GM10847 (cell line): ENCODE results near the gene ARID1A.

ENCODE experiments used
- POLR2A ChIP-seq: IDR thresholded peaks from 2 replicates; pipeline ENCODE4 v1.6.1; 2011; ENCODE audit not compliant: insufficient read length; ENCODE audit errors: extremely low read depth

Gene ARID1A

DNA sequence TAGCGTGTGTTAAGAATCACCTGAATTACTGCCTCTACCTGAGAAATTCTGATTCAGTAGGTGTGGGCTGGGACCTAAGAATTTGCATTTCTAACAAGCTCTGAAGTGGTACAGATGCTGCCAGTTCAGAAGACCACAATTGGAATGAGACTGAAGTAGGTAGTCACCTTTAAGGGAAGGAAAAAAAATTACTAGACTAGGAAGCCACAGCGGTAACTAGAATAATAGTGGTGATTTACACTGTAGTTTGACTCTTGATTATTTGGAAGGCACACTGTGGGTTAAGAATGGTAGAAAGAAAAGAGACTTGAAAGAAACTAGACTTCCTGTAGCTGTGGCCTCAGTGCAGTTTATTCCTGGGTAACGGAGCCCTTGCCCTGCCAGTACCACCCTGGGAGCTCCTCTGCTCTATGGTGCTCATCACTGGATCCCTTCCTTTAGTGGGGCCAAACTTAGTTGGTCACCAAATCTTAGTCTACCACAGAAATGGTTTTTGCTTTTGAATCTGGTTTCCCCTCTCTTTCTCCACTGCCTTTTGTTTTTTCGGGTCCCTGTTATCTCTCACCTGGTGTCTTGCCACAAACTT lies 43.6 kb downstream of the ARID1A start:
- no peak for TF ChIP-seq POLR2A

DNA sequence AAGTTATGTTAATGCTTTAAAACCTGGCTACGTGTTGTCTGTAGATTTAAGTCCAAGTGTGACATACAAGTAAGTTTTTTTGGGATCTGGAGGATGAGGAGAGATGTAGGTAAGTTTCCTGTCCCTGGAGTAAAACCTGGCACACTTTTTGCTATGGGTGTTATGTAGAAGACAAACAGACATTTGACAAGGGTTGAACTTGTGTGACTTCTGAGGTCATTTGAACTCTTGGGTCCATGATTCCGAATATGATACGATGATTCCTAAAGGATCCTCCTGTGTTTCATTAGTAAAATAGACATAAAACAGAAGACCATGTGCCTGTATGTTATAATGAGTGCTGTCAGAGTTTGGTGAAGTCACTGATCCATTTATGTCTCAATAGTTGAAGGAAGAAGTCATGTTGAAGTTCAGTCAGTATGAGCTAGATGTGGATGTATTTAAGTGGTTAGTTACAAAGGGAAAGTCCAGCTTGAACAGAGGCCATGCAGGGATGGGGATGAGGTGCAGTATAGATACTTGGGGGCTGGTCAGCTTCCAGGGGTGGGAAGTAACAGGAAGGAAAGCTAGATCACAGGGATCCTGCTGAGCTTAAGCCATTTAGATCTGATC lies 44.3 kb downstream of the ARID1A start:
- no peak for TF ChIP-seq POLR2A

DNA sequence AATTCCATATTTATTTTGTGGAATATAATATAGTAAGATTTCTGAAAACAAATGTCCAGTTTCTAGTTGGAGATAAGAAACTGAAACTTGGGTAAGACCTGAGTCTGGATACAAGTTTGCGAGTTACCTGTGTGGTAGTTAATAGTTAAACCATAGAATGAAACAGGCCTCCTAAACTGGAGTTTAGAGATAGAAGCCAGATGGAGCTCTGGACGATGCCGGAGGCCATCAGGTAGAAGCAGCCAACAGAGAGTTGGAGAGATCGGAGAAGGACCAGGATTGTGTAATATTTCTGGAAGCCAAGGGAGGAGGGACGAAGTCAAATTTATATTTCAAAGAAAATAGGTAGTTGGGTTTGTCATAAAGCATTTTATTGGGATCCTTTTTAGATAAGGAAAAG lies 45.1 kb downstream of the ARID1A start:
- TF ChIP-seq POLR2A, result no peak

DNA sequence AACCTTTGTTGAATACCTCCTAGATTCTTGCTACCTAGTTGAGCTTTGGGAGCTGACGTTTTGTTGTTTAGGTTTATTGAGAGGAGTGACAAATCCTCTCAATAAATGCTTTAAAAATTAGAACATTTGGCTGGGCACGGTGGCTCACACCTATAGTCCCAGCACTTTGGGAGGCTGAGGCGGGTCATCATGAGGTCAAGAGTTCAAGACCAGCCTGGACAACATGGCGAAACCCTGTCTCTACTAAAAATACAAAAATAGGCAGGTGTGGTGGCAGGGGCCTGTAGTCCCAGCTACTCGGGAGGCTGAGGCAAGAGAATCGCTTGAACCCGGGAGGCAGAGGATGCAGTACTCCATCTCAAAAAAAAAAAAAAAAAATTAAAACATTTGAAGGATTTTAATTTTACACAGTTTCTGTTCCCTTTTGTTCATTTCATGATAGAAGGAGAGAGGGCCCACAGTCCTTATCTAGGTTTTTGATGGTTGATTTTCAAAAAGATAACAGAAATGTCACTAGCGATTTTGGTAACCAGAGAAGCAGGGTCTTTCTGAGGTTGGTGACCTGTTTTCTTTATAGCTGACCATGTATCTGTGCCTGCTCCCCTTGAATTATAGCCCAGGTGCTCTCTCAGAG lies 47.7 kb downstream of the ARID1A start:
- no peak for TF ChIP-seq POLR2A

DNA sequence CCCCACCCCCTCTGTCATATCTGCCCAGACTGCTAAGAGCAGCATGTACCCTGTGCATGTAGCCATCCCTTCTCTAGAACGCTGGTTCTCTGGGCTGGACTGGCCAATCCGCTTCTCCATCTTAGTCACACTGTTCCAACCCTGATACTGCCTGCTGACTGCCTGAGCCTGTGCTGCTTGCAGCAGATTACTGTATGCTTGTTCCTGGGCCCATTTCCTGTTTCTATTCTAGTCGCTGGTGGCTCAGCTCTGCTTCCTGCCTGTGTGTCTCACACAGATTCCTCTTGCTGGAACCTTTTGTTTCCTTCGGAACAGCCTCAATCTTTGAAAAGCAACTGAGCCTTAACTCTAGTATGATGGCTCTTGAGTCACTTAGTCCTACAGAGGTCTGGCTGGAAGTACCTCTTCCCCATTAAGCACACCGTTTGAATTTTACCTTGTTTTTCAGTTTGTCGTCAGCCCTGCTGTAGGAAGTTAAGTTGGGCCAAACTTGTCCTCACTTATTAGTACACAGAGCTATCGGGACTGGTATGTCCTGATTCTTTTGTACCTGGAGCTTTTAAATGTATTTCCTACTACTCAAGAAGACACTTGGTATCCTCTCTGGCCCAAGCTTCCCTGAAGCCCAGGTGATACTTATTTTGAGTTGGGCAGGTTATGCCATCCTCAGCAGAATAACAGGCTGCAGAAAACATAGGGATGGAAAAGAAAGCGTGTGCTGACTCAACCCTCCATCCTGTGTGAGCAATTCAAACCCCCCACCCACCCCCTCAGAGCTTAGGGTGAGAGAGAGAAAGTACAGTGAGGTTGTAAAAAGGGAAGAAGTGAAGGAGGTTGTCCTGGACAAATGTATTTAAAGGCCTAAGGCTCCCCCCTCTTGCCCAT lies 48.5 kb downstream of the ARID1A start:
- no peak for TF ChIP-seq POLR2A

DNA sequence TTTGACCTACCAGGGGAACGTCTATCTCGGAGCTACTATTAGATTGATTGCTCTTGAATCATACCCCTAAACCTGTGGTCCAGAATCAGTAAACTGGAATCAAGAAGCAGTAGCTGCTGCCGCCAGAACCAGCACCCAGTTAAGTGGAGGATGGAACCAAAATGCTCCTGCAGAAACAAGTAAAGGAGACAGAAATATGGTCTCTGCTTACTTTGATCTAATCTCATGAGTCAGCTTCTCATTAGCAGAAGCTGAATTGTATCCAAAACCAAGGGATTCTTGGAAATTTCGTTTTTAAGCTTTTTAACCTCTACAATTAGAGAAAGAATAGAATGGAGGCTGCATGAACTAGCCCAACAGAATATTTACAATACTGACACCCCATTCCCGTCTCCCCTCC lies 49.4 kb downstream of the ARID1A start:
- TF ChIP-seq POLR2A, result no peak

DNA sequence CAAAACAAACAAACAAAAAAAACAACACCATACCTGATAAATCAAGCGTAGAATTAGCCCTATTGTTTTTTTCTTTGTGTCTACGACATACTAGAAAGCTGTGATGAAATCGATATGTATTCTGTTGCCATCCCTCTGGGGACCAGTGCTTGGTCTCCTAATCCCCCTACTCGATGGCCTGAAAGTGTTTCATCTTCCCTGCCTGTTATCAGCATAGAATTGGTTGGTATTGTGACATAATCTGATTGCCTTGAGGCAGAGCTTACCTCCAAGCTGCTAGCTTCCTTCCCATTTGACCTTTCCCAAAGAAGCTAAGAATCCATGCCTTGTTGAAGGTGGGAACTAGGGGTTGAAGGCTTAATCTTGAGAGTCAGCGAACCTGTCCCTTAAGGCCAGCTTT lies 51.2 kb downstream of the ARID1A start:
- no peak for TF ChIP-seq POLR2A

DNA sequence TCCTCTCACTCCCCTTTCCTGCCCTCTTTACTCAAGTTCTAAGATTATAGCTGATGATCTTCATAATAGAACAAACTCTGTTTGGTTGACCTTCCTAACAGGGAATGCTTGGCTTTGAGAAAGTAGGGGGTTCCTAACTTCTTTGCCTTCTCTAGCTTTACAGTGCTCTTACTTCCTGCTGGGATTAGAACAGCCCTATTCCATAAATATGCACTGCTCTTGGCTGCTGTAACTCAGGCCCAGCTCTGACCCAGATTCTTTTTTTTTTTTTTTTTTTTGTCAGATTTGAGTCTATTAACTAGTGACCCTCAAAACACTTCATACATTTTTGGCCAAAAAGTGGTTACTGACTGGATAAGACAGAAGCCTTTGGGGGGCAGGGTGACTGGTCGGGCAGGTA lies 52.5 kb downstream of the ARID1A start:
- no peak for TF ChIP-seq POLR2A

DNA sequence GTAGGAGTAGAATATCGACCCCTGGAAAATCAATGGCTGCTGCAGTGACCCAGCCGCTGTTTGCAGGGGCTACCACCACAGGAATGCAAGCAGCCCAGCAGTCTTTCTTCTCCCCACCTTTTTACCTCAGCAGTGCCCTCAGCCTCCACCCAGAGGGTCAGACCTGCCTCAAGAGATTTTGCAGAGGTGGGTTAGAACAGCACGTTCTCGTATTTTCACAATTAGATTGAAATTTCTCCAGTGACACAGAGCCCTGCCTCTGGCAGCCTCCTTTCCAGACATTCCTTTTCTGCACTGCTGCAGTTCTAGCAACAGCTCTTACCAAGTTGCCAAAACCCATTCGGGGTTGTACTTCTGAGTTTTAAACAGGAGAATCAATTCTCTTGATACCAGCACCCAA lies 53.6 kb downstream of the ARID1A start:
- no peak for TF ChIP-seq POLR2A

DNA sequence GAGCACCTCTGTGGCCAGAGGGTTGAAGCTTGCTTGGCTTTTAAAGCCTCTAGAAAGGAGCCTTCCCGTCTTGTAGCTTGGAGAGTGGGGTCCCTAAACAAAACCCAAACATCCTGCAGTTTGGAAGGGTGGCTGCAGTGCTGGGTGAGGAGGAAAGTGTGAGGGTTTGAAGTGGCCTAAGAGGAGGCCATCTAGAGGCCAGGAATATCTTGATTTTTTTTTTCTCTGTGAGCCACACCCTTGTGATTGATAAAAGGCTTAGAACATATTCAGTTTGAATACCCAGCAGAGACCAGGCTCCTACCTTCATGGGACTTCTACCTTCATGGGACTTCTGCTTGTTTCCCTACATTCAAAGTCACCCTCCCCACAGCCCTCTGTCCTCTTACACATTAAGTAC lies 54.6 kb downstream of the ARID1A start:
- no peak for TF ChIP-seq POLR2A

DNA sequence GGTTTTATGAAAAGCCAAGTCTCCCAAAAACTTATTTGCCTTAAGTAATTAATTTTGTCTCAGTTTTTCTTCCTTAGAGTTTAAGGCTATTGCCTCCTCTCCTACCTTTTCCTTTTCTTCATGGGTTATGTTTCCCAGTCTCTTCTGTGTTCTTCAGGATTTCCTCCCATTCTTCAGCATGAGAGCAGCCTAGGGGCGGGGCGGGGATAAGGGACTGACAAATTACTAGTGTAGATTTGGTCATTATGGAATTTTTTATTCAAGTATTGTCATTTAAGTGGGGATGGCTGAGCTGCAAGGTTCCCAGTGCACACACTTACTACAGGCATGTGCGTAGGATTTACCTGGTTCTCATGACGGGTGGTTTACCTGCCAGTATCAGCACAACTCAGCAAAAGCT lies 56.7 kb downstream of the ARID1A start:
- TF ChIP-seq POLR2A, result no peak

DNA sequence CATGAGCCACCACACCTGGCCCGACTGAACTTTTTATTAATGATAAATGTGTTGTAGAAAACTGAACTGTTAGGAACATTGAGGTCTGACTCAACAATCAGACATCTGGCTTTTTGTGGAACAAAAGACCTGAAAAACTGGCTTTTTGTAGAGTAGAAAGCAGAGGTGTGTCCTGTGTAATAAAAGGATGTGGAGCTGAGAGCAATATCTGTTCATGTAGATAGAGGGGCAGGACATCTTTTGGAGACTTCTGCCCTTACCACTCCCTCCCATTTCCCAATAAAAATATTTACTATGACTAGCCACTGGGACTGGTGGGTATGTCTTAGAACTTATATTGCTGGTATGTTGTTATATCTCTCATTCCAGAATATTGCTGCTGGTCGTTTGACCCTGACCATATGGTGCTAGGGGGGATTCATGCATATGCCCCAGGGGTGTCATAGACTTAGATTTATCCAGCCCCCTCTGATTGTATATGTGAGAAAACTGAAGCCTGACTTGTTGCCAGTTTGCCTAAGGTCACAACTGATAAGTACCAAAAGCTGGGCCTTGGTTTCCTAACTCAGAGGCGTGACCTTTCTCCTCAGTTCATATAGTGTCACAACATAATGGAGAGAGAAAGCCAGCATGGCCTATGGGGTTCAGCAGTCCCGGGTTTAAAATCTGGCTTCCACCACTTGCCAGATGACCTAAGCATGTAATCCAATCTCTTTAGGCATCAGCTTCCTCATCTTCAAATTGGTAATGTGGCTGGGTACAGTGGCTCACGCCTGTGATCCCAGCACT lies 58.5 kb downstream of the ARID1A start:
- no peak for TF ChIP-seq POLR2A

DNA sequence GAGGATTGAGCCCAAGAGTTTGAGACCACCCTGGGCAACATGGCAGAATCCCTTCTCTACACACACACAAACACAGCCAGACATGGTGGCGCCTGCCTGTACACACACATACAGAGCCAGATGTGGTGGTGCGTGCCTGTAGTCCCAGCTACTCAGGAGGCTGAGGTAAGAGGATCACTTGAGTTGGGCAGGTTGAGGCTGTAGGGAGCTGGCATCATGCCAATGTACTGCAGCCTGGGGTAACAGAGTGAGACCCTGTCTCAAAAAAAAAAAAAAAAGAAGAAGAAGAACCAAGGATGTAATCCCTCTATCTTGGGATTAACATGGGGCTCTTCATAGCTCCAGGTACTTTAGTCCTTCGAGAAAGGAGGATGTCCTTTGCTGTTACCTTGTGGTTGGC lies 62.5 kb downstream of the ARID1A start:
- TF ChIP-seq POLR2A, result no peak

DNA sequence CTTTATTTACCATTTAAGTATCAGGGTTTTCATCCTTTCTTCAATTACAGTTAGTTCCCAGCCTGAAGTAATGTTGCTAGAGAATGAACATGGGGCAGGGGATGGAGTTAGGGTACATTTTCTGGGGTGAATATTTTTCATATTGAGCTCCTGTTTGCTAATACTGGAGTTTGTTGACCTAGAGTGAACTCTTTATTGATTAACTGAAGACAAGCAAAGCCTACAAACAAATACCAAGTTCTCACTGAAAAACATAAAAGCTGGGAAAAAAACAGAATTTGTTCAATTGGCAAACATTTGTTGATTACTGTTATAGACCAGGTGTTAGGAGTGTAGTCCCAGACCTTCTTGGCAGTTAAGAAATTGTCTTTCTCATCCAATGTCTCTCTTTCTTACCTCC lies 63.7 kb downstream of the ARID1A start:
- TF ChIP-seq POLR2A, result no peak

DNA sequence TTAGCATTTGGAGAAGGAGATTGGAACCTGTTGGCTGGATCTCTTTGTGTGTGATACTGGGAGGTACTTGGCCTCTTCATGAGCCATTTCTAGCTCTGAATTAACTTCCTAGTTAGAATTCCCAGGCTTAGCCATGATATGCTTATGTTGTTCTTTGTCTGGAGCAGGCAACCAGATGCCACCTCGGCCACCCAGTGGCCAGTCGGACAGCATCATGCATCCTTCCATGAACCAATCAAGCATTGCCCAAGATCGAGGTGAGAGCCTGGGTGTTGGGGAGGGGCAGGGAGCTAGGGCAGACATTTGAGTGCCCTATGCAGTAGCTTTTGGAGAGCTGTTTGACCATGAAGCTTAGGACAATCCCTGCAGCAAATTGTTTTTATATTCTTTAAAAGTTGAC lies 65.4 kb downstream of the ARID1A start:
- TF ChIP-seq POLR2A, result no peak
